ENCODE data around the gene ALKBH7. TPM values are rescaled to one million over a fixed set of nuclear protein-coding genes. Genes with fewer than 3 reads are reported as not detected.

Gene ALKBH7
- total RNA-seq, 1 experiment from 2014 or later: 48.4 TPM

Other genes with a start within 250 kb of the ALKBH7 start
- gene ACSBG2, start 237.1 kb upstream of the ALKBH7 start, total RNA-seq (2014; rRNA removed; shearing (Covaris generic); ENCODE audit: low replicate concordance): not detected in 2 replicates
- gene MLLT1, start 92.8 kb upstream of the ALKBH7 start, total RNA-seq (2014; rRNA removed; shearing (Covaris generic); ENCODE audit: low replicate concordance): 3.0 and 6.5 TPM in 2 replicates
- not detected in 2 replicates for gene ACER1, start 39.2 kb upstream of the ALKBH7 start, total RNA-seq (2014; rRNA removed; shearing (Covaris generic); ENCODE audit: low replicate concordance)
- gene CLPP, start 11.3 kb upstream of the ALKBH7 start, total RNA-seq (2014; rRNA removed; shearing (Covaris generic); ENCODE audit: low replicate concordance): 72.6 and 193 TPM in 2 replicates
- 0.35 and 0.49 TPM in 2 replicates for gene PSPN, start 3.1 kb downstream of the ALKBH7 start, total RNA-seq (2014; rRNA removed; shearing (Covaris generic); ENCODE audit: low replicate concordance)
- 49.5 and 82.8 TPM in 2 replicates for gene GTF2F1, start 20.4 kb downstream of the ALKBH7 start, total RNA-seq (2014; rRNA removed; shearing (Covaris generic); ENCODE audit: low replicate concordance)
- gene KHSRP, start 52.0 kb downstream of the ALKBH7 start, total RNA-seq (2014; rRNA removed; shearing (Covaris generic); ENCODE audit: low replicate concordance): 65.4 and 82.7 TPM in 2 replicates
- not detected in 2 replicates for gene SLC25A41, start 61.0 kb downstream of the ALKBH7 start, total RNA-seq (2014; rRNA removed; shearing (Covaris generic); ENCODE audit: low replicate concordance)
- 8.5 and 10.9 TPM in 2 replicates for gene SLC25A23, start 87.0 kb downstream of the ALKBH7 start, total RNA-seq (2014; rRNA removed; shearing (Covaris generic); ENCODE audit: low replicate concordance)
- gene CRB3, start 91.5 kb downstream of the ALKBH7 start, total RNA-seq (2014; rRNA removed; shearing (Covaris generic); ENCODE audit: low replicate concordance): not detected in 2 replicates
- not detected in 2 replicates for gene DENND1C, start 109.0 kb downstream of the ALKBH7 start, total RNA-seq (2014; rRNA removed; shearing (Covaris generic); ENCODE audit: low replicate concordance)
- gene TUBB4A, start 129.5 kb downstream of the ALKBH7 start, total RNA-seq (2014; rRNA removed; shearing (Covaris generic); ENCODE audit: low replicate concordance): 0.03 TPM in 1 of 2 replicates, not detected in the other
- 4.5 and 10.5 TPM in 2 replicates for gene TNFSF9, start 158.2 kb downstream of the ALKBH7 start, total RNA-seq (2014; rRNA removed; shearing (Covaris generic); ENCODE audit: low replicate concordance)
- gene CD70, start 218.4 kb downstream of the ALKBH7 start, total RNA-seq (2014; rRNA removed; shearing (Covaris generic); ENCODE audit: low replicate concordance): 17.2 and 32.7 TPM in 2 replicates